ENCODE results near the gene KIAA1210.

DNA sequence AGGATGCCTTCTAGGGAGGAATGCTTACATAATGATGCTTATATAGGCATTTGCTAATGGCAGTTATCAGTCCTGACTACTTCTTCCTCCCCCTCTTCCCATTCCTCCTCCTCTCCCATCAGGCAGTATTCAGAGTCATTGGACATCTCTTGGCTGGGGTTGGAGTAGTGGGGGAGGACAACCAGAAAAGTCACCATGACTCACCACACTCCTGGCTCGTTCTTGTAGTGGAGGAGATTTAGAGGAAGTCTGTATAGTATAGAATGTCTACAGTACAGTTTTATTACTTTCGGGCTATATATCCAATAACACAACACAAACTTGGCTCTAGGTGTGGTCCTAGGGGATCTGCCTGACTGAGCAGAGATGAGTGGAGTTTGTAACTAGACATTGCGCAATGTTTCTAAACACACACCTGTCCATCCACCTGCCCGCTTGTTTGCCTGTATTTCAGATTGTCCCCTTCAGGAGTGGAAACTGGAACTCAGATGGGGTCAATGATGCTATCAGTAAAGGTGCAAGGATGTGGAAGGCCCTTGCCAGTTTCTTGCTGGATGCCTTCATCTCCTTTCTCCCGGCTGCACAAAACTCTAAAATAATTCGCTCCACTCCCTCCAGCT lies 27.9 kb upstream of the KIAA1210 start:
- TF ChIP-seq, protein P1, sequence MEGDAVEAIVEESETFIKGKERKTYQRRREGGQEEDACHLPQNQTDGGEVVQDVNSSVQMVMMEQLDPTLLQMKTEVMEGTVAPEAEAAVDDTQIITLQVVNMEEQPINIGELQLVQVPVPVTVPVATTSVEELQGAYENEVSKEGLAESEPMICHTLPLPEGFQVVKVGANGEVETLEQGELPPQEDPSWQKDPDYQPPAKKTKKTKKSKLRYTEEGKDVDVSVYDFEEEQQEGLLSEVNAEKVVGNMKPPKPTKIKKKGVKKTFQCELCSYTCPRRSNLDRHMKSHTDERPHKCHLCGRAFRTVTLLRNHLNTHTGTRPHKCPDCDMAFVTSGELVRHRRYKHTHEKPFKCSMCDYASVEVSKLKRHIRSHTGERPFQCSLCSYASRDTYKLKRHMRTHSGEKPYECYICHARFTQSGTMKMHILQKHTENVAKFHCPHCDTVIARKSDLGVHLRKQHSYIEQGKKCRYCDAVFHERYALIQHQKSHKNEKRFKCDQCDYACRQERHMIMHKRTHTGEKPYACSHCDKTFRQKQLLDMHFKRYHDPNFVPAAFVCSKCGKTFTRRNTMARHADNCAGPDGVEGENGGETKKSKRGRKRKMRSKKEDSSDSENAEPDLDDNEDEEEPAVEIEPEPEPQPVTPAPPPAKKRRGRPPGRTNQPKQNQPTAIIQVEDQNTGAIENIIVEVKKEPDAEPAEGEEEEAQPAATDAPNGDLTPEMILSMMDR (IDR thresholded peaks at IDR 0.05; ENCODE audit: low read depth, low read length, poor library complexity, severe bottlenecking): no peak
- no peak for TF ChIP-seq EZH2phosphoT487 (IDR thresholded peaks at IDR 0.05; ENCODE audit: borderline replicate concordance, low read length)

All from DOHH2 (cell line).